HG03575 (cell line): ENCODE results near the gene TUSC2.

Source experiments
- ATAC-seq: cut with Tn5 transposase; IDR thresholded peaks from one replicate; pipeline ENCODE4 v1.9.1; 2021; ENCODE audit not compliant: unreplicated experiment, insufficient number of reproducible peaks, low FRiP score; ENCODE audit errors: extremely low read depth

Gene TUSC2

DNA sequence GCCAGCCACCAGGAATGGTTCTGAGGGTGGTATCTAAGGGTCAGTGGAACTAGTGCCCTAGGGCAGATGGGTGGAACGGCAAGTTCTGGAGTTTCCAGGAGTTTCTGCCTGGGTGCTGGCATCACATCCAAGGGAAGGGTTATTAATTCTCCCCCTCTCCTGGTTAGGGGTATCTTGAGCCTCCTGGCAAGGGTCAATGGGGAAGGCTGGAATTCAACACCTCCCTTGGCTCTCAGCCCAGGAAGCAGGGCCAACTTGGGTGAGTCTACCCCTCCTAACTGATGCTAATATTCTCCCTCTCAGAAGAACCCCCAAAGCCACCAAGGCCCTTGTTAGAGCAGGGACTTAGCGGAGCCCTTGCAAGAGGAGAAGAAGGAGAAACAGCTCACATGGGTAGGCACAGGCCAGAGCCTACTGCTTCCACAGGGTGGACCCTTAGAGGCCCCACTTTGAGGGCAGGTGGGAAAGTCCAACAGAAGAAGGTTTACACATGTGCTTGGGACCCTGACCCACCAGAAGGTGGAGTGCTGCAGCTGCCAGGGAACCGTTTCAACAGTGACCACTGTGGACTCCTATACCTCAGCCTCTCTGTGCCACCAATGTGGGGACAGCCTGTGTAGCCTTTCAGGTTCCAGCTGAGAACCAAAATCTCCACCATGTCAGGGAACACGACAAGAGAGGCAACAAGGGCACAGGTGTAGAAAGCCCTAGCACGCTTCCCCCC lies 28.0 kb upstream of the TUSC2 start:
- ATAC-seq = no peak

GRCh38 chr3:50354850-50355249 lies 26.8 kb upstream of the TUSC2 start:
- ATAC-seq = no peak

DNA sequence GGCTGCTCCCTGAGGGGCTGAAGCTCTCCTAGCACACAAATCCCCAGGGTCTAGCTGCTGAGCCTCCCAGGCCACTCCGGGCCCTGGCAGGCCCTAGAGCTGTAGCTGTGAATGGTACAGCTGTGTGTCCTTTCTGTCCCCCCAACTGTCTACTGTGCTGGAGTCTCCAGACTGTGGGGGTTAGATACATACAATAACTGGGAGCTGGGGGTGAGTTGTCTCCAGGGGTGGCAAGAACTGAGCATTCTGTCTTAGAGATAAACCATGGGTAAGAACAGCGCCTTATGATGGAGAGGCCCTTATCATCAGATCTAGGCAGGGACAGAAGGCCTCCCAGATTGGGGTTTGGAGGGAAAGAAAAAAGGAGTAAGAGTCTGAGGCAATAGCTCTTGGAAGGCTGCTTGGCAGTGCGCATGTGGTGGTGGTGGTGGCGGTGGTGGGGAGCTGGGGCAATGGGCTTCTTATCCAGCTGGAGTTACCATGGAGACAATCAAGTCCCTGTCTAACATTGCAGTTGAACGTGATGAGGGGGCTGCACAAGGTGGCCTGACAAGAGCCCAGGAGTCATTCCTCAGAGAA lies 26.3 kb upstream of the TUSC2 start:
- ATAC-seq = no peak

GRCh38 chr3:50353245-50354004 lies 25.4 kb upstream of the TUSC2 start:
- ATAC-seq = no peak

GRCh38 chr3:50352781-50353180 lies 24.8 kb upstream of the TUSC2 start:
- ATAC-seq = no peak

GRCh38 chr3:50351323-50351697 lies 23.3 kb upstream of the TUSC2 start:
- no peak for ATAC-seq

DNA sequence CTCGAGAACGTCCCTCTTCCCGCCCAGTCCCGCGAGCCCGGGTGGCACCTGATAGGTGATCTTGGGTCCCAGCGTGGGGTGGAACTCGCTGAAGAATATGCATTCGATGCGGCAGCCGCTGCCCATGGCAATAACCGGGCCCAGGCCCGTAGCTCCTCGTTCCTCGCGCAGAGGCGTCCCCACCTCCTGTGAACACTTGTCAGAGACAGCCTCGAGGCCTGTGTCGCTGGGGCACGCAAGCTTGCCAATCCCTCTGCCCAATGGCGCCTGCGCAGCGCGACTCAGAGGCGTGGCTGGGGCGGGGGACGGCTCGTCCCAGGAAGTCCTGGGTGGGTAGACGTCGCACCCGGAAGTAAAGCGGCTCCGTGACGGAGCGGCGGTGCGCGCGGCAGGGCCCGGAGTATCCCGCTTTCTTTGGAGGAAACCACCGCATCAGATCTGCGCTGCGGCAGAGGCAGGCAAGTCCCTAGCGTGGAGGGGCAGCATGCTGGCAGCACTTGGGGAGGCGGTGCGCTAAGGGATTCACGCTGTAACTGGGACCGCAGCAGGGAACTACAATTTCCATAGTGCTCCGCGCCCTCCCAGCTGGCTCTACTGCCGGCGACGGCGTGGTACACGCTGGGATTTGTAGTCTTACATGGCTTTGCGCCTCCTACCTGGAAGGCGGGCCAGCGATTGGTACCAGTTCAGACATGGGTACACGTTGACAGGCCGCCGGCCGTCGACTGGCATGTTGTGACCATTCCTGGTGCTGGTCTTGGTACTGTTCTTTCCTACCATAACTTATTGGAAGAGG lies 22.7 kb upstream of the TUSC2 start, which contains the start of the genes CYB561D2 and NPRL2:
Gene CYB561D2 (plus strand): TSS at position 336 of the 796 bp plus-strand sequence. CDS start 572 bp downstream, outside the sequence.
Gene NPRL2 (minus strand): TSS at position 249 of the 796 bp plus-strand sequence. CDS start 123 bp downstream, at position 126.
- ATAC-seq = no peak

DNA sequence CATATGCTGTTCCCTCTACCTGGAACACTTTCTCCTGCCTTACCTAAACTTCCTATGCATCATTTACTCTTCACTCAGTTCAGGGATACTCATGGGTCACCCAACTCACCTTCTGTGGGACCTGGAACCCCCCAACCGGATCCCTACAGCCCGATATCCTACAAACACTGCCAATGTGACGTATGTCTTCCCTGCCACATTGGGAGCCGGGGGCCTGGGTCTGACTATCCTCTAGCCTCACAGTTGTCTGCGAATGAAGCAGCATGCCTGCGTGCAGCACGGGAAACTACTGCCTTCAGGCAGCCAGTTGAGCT lies 22.1 kb upstream of the TUSC2 start:
- ATAC-seq = no peak

GRCh38 chr3:50347187-50347813 lies 19.3 kb upstream of the TUSC2 start:
- ATAC-seq = no peak

DNA sequence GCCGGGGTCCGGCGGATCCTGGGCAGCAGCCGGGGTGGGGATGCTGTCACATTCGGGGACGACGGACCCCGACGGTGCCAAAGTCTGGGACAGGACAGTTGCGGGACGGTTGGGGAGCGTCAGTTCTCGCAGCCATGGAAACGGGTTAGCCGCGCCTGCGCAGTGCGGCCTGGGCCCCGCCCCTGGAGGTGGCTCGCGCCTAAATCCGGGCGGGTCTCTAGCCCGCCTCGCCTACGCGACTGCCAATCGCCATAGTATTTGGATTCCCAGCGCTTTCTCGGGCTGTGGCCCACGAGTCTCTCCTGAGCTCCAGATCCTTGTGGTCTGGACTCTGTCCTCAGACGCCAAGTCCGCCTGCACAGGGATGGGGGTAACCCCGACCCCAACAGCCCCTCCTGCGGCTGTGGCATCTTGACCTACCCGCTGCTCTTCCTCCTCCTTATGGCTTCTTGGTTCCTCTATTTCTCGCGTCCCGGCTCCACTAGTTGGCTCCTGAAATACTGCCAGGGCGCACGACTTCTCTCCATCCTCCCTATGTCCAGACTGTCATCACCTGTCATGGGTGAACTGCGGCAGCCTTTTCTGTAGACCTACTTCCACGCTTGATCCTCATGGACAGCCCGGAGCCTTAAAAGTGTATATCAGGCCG lies 17.7 kb upstream of the TUSC2 start, which contains the start of gene ZMYND10:
Gene ZMYND10 (minus strand): TSS at position 147 of the 649 bp plus-strand sequence. CDS start 153 bp downstream, outside the sequence.
- no peak for ATAC-seq

- no peak for ATAC-seq
These were observed 17.0 kb upstream of the TUSC2 start for GRCh38 chr3:50345008-50345407.

DNA sequence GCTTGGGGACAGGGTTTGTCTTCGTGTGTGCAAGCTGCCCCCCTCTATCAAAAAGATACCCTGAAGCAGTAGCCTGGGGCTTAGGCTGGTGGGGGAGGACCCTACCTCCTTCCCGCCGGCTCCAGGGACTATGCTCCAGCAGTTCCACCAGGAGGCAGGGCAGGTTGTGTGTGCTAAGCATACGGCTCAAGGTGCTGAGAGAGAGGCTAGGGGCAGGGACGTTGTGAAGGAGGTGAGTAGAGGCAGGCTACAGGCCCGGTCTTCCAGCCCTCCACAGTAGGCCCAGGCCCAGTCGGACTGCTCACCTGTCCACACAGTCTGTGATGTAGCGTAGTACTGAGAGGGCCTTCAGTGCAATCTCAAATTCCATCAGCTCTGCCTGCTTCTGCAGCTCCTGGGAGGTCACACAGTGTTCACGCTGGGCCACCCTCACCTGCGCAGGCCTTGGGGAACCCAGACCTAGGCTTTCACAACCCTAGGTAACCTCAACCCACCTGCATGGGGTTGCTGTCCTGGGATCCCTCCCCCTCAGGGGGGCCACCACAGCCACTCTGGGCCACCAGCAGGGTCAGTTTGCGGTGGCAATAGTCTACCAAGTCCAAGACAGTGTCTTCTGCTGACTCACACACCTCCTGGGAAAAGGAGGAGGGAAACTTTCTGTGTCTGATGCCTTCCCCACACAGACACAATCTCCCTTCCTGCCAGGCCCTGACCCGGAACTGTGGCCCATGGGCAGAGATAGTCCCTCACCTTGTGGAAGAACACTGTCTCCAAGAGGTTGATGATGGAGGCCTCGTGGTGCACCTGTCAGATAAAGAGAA lies 15.0 kb upstream of the TUSC2 start:
- ATAC-seq = no peak

GRCh38 chr3:50341996-50342650 lies 14.1 kb upstream of the TUSC2 start:
- ATAC-seq = no peak

DNA sequence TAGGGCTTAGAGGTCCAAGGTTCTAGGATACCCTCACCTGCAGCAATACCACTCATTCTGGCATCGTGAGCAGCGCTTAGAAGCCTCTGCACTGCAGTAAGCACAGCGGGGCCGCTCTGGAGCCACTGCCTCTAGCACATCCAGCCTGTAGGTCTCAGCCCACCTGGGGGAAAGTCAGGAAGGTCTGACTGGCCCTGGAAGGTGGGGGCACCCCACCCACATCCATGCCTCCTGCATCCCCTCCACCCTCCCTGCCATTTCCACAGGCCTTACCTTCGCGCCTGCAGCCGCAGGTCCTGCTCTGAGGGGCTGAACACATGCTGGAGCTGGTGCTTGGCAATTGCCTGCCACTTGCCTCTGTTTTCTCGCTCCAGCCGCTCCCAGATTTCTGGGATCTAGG lies 13.5 kb upstream of the TUSC2 start:
- ATAC-seq = no peak

DNA sequence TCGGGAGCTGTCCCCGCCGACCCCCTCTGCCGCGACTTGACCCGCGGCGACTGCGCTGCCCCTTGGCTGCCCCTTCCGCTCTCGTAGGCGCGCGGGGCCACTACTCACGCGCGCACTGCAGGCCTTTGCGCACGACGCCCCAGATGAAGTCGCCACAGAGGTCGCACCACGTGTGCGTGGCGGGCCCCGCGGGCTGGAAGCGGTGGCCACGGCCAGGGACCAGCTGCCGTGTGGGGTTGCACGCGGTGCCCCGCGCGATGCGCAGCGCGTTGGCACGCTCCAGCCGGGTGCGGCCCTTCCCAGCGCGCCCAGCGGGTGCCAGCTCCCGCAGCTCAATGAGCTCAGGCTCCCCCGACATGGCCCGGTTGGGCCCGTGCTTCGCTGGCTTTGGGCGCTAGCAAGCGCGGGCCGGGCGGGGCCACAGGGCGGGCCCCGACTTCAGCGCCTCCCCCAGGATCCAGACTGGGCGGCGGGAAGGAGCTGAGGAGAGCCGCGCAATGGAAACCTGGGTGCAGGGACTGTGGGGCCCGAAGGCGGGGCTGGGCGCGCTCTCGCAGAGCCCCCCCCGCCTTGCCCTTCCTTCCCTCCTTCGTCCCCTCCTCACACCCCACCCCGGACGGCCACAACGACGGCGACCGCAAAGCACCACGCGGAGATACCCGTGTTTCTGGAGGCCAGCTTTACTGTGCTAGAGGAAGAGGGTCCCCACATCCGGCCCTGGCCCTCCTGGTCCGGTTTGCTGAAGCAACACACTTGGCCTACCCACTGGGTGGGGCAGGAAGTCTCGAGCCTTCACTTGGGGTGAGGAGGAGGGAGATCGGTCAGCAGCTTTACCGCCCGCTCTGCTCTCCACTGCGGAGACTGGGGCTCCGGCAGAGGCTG lies 12.7 kb upstream of the TUSC2 start, which contains the start of gene RASSF1:
Gene RASSF1 (minus strand): TSS at position 389 of the 882 bp plus-strand sequence. CDS start 31 bp downstream, at position 358.
- ATAC-seq = no peak

- ATAC-seq = no peak
These were observed 12.1 kb upstream of the TUSC2 start for GRCh38 chr3:50340147-50340447.
